GM21381 (cell line): ENCODE measurements around the gene PIK3R3.

ENCODE experiments used
- ATAC-seq: cut with Tn5 transposase; IDR thresholded peaks from one replicate; pipeline ENCODE4 v1.9.1; 2021; ENCODE audit warnings: mild to moderate bottlenecking, moderate library complexity; ENCODE audit not compliant: unreplicated experiment

Gene PIK3R3

DNA sequence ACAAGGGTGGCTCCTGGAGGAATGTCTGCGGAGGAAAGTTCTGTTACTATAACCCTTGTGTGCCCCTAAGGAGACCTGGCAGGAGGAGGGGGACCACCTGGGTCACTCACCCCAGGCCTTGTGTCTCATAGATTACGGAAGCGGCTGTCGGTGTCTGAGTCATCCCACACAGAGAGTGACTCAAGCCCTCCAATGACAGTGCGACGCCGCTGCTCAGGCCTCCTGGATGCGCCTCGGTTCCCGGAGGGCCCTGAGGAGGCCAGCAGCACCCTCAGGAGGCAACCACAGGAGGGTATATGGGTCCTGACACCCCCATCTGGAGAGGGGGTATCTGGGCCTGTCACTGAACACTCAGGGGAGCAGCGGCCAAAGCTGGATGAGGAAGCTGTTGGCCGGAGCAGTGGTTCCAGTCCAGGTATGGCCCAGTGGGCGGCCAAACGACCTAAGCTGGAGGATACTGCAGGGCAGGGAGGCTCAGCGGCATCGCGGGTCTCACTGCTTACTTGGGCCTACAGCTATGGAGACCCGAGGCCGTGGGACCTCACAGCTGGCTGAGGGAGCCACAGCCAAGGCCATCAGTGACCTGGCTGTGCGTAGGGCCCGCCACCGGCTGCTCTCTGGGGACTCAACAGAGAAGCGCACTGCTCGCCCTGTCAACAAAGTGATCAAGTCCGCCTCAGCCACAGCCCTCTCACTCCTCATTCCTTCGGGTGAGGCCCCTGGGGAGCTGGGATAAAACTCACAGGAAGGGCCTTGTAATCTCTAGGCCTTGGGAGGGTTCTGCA lies 101.4 kb downstream of the PIK3R3 start:
- no peak for ATAC-seq

DNA sequence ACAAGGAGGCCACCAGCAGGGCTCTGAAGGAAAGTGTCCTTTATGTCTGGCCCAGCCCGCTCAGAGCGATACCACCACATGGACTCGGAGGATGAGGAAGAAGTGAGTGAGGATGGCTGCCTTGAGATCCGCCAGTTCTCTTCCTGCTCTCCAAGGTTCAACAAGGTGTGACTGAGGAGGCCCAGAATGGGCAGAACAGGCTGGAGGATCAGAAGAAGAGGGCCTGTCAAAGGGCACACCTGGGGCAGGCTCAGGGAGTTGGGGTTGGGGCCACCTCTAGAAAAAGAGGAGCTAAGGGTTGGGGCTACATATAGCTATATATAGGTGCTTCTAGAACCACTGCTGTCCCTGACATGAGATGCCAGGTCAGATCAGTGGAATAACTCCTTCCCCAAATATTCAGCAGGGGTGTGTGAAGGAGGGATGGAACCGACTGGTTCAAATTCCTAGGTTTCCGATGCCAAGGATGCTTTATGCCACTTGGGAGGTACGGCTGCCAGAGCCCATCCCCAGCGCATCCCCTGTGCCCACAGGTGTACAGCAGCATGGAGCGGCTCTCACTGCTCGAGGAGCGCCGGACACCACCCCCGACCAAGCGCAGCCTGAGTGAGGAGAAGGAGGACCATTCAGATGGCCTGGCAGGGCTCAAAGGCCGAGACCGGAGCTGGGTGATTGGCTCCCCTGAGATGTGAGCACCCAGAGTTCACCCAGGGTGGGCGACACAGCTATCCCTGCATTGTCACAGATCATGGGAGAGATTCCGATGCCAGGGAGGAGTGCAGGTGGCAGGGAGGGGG lies 102.2 kb downstream of the PIK3R3 start:
- no peak for ATAC-seq

DNA sequence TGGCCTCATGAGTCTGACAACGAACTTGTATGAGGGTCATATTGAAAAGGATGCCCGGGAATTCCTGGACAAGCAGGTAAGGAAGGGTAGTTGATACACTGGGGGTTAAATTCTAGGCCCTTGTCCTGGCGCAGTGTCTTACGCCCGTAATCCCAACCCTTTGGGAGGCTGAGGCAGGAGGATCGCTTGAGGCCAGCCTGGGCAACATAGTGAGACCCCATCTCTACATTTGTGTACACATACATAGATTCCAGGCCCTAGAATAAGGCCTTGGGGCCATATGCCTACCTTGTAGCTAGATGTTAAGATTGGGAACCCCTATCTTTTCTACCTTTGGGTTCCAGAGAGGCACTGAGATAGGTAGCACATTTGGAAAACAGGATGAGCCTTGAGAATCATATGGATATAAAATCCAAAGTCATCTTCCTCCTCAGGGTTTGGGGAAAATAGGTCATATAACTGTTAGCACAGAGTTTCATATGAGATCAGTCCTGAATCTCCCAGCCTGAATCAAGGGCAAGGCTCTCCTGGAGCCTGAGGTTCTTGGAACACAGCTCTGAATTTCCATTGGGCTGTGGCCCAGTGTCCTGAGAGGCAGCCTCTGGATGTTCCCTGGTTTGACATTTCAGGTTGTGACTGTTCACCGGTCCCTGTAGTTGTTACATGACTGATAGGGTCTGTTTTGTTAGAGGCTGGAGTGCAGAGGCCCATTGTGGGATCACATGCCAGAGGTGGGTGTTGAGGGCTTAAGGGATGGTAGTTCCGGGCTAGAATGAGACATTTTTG lies 104.4 kb downstream of the PIK3R3 start:
- no peak for ATAC-seq

DNA sequence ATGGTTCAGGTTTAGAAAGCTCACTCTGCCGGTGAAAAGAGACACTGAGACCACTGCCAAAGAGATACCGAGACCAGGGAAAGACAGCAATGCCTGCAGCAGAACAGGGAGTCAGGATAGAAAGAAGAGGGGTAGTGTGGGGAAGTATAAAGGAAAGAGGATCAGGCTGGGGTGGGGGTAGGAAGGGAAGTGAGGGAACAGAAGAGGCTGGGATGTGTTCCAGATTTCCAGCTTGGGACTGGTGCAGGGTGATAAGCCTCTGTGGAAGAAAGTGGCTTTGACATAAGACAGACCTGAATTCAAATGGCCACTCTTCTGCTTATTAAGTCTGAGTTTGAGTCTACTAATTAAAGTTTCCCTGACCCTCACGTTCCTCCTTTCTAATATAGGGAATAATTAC lies 105.9 kb downstream of the PIK3R3 start:
- no peak for ATAC-seq

DNA sequence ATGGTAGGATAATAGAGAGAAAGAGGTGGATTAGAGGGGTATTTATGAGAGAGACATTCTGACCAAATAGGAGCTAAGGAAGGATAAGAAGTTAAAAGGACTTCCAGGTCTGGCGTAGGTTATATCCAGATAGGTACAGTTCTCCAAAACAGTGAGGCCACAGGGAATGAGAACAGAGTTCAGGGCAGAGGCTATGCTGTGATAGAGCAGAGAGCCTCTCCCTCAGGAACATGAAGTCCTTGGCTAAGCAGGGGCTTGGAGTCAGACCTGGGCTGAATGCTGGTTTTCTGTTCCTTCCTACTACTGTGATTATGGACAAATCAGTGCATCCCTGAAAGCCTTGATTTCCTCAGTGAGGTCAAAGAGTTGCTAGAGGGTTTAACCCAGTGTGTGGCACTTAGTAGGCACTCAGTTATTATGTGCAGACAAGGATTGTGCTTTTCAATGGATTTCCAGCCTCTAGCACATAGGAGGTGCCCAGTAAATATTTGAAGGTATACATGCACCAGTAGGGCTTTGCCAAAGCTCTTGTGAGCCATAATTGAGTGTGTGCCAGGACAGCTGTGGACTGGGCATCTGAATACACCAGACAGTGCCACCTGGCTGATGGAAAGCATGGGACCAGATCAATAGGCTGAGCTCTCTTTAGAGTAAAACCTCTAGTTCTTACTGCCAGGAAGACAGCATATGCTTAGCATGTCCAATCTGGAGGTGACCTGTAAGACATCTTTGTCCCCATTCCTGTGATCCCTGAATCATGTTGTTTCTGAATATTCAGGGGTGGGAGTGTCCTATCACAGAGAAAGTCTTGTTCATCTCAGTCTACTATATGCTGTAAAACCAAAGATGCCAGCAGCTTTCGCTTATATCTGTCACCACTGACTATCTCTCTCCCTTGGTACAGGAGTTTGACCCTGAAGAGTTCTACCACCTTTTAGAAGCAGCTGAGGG lies 111.1 kb downstream of the PIK3R3 start:
- ATAC-seq = no peak

DNA sequence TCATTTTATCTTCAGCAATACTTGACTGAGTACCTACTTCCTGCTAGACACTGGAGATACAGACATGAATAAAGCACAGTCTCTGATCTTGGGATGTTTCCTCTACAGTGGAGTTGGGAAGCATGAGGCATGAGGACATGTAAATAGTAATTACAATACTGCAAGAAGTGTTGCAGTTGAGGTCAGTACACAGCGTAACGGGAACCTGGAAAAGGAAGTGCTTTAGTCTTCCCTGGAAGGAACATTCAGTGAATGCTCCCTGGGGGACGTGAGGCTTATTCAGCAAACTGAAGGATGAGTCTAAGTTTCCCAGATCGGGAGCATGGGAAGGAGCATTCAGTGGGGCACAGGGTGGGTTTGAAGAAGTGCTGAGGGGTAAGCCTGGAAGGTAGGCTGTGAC lies 112.4 kb downstream of the PIK3R3 start:
- ATAC-seq = no peak

DNA sequence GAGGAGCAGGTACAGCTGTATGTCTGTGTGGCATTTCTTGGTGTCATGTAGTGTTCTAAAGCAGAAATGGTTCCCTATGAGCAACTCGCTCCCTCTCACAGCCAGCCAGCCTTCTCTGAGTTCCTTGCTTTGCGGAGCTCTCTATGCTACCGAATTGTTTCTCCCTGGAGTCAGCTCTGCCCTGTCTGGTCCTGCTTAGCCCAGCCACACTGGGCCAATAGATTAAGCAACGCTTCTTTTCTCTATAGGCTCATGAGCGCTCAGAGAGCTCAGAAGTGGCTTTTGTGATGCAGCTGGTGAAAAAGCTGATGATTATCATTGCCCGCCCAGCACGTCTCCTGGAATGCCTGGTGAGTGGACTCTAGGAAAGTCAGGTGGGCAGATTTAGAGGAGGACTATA lies 113.1 kb downstream of the PIK3R3 start:
- no peak for ATAC-seq

DNA sequence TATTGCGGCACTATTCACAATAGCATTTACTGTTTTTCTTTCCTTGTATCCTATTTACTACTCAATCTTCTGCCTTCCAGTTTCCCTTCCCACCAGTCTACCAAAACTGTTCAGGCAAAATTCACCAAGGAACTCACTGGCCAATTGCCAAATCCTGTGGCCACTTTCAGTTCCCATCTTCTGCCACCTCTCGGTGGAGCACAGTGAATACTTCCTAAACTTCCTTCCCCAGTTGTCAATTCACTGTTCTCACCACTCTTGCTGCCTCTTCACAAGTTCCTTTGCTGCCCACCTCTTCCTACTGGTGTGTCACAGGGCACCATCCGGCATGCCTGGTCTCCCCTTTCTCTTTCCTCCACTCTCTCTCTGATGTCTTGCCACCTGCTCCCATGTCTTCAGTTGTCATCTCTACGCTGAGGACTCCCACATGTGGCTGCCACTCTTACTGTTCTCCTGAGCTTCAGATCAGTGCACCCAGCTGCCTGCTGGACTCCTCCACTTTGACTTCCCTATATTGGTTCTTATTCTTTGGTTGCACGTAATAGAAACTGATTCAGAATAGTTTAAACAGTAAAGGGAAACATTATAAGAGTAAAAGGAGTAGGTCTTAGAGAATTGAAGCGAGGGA lies 114.4 kb downstream of the PIK3R3 start:
- ATAC-seq = no peak

DNA sequence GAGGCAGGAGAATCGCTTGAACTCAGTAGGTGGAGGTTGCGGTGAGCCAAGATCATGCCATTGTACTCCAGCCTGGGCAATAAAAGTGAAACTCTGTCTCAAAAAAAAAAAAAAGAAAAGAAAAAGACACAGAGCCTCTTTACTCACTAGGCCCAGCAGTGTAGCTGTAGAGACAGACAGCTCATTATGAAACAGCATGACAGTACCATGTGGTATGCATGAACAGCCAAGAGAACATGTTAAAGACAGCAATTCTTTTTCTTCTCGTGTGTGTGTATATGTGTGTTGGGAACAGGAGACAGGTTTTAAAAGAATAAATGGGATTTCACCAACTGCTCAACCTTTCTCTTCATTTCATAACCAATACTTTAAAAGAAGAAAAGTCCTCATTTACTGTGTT lies 118.8 kb downstream of the PIK3R3 start:
- ATAC-seq = no peak

DNA sequence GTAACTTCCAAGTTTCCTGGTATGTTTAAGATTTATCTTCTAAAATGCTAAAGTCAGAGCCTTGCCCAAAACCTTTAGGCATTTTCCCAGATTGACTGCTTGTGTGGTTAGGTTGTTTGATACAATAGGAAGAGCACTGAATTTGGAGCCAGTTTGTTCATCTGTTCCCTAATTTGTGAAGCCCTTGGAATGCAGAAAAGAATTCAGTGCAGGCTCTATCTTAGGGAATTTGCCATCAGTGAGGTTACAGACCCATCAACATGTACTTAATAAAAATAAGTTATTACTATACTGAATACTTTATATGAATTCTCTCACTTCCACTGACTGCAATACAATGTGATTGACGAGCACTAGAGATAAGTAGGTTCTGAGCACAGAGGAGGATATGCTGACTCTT lies 120.2 kb downstream of the PIK3R3 start:
- ATAC-seq = no peak

DNA sequence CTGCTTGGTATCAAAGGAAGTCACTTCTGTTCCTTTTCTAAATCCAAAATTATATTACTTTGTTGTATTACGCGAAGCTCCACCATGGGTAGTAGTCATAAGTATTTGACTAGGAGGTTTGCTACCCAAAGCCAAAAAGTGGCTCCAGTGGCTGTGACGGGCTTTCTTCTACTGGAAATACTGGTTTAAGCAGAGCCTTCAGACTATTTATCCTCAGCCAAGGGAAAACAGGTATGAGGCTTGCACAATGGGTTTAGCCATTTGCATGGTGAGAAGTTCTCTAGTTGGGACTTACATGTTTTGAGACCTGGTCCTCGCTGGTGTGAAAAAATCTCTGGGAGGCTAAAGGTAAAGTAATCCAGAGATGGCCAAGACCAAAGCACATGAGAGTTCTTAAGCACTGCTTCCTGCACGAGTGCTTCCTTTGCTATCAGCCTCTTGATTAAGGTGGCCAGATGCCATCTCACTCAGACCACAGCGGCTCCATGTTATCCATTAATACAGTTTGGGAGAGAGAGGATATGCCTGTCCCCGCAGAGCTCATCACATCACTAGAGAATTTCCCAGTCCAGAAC lies 121.2 kb downstream of the PIK3R3 start:
- no peak for ATAC-seq

DNA sequence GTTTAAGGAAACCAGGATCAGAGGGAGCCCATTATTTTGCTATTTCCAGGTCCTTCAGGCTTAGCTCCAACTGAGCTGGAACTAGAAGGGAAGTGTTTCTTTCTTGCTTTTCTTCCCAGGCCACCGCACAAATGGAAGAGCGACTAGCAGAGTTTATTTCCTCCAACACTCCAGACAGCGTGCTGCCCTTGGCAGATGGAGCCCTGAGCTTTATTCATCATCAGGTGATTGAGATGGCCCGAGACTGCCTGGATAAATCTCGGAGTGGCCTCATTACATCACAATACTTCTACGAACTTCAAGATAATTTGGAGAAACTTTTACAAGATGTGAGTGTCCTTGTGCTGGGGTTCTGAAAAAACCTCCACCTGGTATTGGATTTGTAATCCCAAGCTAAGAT lies 121.8 kb downstream of the PIK3R3 start:
- no peak for ATAC-seq

DNA sequence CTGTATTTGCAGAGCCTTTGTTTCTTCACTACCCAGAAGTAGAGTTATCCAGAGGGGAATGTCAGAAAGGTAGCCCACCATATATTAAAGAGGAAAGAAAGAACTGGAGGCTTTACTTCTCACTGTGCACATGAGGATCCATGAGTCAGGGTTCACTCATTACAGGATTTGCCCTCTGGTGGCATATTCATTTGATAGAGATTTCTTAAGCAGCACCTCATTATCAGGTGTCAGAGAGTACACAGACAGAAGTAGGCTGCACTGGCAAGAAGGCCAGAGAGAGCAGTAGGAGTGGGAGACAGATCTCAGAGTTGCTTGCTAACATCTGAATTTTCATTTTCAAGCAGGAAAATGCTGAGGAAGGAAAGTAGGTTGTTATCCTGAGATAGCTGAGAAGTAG lies 123.8 kb downstream of the PIK3R3 start:
- no peak for ATAC-seq

DNA sequence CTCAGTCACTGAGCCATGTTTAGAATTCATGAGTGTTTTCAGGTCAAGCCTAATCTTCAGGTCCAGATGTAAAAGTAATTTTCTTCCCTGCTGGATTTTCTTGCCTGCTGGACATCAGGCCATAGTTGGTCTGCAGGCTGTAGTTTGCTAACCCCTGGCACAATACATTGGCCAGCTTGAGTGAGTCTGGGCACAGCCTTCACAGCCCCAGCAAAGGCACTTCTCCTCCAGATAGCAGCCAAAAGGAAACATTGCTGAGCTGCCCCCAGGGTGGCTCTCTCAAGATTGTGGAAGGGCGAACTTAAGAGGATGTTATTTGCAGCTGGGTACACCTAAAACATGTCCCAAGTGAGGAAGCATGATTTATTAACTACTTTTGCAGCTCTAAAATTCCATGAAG lies 126.8 kb downstream of the PIK3R3 start:
- ATAC-seq = no peak

DNA sequence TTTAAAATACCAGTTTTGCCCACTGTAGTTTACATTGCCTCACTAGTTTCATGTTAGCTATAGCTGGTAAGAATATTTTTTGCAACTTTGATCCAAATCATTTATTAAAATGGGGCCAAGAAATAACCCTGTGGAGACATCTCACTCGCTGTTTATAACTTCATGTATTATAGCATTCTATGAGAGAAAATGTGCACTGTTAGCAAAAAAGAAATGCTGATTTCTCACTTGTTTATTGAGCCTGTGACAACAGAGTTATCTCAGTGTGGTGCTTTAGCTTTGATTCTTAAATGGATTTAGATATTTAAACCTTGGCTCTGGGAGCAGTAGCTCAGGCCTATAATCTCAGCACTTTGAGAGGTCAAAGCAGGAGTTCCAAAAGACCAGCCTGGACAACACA lies 127.9 kb downstream of the PIK3R3 start:
- no peak for ATAC-seq

DNA sequence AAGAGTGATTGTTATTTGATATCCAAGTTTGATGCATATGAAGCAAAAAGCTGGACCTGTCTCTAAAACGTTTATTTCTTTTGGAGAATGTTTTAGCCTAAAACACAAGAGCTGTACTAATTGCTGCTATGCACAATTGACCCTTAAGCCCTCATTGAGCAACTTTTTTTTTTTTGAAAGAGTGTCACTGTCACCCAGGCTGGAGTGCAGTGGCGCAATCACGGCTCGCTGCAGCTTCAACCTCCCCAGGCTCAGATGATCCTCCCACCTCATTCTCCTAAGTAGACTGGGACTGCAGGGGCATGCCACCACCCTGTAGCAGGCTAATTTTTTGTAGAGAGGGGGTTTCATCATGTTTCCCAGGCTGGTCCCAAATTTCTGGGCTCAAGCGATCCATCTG lies 129.1 kb downstream of the PIK3R3 start:
- no peak for ATAC-seq

DNA sequence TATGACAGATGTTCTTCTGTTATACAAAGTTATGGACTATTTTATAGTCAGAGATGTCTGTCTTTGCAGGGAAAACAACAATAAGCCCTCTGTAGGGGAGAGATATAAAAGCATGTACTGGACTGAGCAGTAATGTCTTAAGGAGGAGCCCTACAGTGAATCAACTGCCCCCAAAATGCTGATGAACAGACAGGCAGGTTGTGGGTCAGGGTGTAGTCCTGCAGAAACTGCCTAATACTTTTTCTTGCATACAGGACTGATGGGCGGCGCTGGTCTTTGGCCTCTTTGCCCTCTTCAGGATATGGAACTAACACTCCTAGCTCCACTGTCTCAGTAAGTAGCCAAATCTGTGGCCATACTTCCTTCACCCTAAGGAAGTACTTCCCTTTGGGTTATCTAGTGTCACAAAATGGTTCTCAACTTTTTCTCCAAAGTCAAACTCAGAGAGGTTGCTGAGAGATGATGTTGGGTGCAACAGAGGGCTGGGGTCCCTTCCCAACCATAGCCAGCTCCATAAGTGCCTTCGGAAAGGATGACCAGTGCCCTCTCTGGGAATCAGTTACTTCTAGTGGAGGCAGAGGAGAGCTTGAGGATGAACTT lies 129.8 kb downstream of the PIK3R3 start:
- no peak for ATAC-seq

DNA sequence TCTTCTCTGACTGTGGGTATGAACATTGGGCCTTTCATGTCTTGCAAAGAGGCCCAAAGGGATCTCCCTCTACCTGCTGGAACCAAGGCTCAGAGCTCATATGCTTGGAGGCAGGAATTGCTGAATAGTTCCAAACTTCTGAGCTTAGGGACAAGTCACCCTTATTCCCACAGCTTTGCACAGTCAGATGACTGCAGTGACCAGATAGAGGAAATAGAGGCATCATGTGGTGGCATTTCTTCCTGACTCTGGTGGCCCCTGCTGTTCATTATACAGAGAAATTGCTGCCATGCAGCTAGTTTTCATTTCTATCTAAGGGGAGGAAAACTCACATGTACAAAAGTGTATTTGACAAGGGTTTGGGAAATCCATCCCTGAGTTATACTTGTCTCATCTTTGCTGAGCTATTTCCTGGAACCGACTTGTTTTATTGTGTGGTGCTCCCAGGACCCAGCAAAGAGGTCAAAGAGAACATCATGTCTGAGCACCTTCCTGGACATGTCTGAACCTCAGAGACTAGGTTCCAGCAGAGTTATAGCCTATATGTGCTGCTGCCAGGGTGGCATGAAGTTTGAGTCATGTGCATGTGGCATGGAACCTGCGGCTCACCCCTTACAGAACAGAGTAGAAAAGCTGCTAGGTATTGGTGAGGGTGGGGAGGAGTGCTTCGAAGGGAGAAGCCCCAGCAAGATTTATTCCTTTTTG lies 131.2 kb downstream of the PIK3R3 start:
- ATAC-seq = no peak

DNA sequence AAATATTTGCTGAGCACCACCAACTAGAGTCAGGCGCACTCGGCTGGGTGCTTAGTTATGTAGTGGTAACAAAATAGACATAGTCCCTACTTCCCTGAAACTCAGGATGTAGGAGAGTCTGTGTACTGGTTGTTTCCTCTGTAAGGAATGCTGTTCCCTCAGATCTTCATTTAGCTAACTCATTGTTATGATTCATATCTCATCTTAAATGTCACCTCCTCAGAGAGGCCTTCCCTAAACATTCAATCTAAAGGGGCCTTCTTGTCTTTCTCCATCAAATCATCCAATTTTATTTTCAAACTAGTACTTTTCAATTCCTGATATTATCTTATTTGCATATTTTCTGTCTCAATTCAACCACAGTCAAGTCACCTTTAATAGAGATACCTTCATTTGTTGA lies 132.9 kb downstream of the PIK3R3 start:
- no peak for ATAC-seq
